Measurements from ENCODE around the gene CHST8.

CHST8 gene

DNA sequence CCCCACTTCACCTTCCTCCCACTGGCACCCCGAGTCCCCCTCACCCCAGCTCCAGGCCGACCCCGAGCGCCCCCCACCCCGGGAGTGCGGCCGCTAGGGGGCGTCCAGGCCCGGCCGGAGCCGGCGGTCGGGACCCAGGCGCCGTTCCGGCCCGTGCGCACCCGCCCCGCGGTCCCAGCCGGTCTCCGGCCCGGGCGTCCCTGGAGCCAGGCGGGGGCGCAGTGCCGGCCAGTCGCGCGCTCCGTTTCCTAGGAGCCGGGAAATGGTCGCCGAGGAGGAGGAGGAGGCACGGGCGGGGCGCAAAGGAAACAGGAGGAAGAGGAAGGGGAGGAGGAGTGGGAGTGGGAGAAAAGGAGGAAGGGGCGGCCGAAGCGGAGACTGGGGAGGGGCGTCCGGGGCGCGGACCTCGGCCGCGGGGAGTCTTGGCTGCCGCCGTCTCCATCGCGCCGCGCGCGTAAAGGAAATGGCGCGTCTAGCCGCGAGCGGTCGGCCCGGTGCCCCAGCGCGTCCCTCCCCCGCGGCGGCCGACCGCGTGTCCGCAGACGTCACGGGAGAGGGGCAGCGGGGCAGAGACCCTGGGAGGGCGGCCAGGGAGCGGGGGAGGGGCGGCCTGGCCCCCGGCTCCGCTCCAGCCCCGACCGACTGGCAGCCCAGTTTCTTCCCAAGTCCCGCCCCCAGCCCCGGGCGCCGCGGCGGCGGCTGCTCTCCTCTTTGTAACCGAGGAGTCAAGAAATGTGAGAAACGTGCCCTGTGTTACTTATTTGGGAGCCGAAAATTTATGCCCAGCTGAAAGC lies 173.8 kb downstream of the CHST8 start:
- in situ Hi-C loops (cut with MboI; ENCODE audit: low sequenced_read_pairs, unreplicated experiment) = no loop called here
- TF ChIP-seq, protein P1, sequence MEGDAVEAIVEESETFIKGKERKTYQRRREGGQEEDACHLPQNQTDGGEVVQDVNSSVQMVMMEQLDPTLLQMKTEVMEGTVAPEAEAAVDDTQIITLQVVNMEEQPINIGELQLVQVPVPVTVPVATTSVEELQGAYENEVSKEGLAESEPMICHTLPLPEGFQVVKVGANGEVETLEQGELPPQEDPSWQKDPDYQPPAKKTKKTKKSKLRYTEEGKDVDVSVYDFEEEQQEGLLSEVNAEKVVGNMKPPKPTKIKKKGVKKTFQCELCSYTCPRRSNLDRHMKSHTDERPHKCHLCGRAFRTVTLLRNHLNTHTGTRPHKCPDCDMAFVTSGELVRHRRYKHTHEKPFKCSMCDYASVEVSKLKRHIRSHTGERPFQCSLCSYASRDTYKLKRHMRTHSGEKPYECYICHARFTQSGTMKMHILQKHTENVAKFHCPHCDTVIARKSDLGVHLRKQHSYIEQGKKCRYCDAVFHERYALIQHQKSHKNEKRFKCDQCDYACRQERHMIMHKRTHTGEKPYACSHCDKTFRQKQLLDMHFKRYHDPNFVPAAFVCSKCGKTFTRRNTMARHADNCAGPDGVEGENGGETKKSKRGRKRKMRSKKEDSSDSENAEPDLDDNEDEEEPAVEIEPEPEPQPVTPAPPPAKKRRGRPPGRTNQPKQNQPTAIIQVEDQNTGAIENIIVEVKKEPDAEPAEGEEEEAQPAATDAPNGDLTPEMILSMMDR (IDR thresholded peaks at IDR 0.05; ENCODE audit: borderline replicate concordance, control extremely low read depth, extremely low read depth, insufficient read depth, missing control alignments) = peak; percentile 39
- peak; percentile 82 for DNase-seq (ENCODE audit: low spot score)

DNA sequence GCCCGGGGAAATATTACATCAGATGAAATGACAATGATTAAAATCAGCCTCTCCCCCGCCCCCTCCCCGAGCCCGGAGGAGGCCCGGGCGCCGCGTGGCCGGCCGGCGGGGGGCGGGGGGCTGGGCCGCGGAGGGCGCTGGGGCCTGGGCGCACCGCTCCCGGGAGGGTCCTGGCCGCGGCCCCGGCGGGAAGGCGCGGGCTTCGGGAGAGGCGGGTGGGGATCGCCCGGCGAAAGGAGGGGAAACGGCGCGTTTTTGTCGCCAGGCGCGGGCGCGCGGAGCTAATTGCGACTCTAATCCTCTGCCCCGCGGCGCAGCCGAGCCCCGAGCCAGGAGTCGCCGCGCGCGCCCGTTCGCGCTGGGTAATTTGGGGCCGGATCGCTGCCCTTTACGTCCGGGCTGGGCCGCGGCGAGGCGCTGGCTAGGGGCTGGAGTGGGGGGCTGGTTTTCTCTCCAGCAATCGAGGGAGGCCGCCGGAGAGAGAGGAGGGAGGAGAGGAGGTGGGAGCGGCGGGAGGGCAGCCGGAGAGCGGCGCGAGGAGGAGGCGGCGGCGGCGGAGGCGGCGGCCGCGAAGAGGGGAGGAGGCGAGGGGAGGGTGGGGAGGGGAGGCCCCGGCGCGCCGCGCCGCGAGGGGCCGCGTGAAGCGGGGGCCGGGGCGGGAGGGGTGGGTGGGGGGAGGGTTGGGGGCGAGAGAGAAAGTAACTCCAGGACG lies 174.6 kb downstream of the CHST8 start, which contains the start of gene KCTD15:
TSS of gene KCTD15 (plus strand) at position 707 of the 712 bp plus-strand sequence. CDS start 3,585 bp downstream, outside the sequence.
- in situ Hi-C loops (cut with MboI; ENCODE audit: low sequenced_read_pairs, unreplicated experiment) = no loop called here
- no peak for DNase-seq (ENCODE audit: low spot score)

DNA sequence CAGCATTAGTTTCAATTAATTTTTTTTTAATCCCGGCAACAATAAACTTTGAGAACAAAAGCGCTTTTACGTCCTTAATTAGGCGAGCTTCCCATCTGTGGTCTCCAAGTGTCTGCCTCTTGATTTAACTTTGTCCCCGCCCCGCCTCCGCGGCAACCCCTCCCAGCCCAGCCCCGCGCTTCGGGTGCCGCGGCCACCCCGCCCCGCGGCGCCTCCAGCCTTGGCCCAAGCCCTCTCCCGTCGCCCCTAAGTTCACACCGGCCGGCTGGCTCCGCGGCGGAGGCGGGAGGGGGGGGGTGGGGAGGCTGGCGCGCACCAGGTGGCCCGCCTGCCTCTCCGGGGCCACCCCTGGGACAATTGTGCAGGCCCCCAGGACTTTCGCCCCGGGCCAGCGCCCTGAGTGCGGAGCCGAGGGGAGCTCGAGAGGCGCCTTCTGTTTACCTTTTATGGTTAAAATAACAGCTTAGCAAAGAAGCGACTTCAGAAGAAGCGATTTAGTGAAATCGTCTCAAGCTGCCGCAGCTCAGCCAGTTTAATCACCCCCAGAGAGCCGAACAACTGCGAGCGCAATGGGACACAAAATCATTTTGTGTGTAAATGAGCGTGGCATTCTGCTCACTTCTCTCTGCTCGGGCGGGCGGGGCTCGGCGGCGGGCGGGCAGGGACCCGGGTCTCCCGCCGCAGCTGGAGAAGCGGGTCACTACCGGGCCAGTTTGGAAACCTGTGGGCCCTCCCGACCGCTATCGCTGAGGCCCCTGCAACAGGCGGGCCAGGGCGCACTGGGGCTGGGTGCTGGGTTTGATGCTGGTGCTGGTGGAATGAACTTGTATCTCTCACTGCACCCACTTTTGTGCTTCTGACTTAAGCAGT lies 176.3 kb downstream of the CHST8 start:
- in situ Hi-C loops (cut with MboI; ENCODE audit: low sequenced_read_pairs, unreplicated experiment) = no loop called here
- TF ChIP-seq, protein P1 (IDR thresholded peaks at IDR 0.05; ENCODE audit: borderline replicate concordance, control extremely low read depth, extremely low read depth, insufficient read depth, missing control alignments) = no peak
- no peak for DNase-seq (ENCODE audit: low spot score)

More for the DNA sequence above, 174.6 kb downstream of the CHST8 start, which contains the start of gene KCTD15:
- TF ChIP-seq, protein P1 (IDR thresholded peaks at IDR 0.05; ENCODE audit: borderline replicate concordance, control extremely low read depth, extremely low read depth, insufficient read depth, missing control alignments) = no peak

DNA sequence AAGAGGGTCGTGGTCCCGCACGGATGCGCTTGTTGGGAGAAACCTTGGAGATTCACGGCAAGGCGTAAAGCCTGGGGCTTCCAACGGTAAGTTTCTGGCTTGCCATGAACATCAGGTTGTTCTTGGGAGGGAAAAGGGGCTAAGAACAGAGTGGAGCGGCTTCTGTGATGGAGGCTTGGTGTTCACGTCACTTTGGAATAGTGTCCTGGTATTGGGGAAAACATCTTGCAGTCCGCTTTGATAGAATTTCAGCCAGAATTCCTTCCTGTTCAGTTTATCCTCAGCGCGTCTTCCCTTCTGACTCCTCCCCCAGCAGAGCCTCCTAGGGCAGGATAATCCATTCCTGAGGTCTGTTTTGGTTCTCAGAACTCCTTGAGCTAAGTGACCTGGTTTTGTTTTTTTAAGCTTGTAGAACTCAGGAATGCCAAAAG lies 176.9 kb downstream of the CHST8 start:
- in situ Hi-C loops (cut with MboI; ENCODE audit: low sequenced_read_pairs, unreplicated experiment) = no loop called here
- TF ChIP-seq, protein P1 (IDR thresholded peaks at IDR 0.05; ENCODE audit: borderline replicate concordance, control extremely low read depth, extremely low read depth, insufficient read depth, missing control alignments) = no peak
- no peak for DNase-seq (ENCODE audit: low spot score)

DNA sequence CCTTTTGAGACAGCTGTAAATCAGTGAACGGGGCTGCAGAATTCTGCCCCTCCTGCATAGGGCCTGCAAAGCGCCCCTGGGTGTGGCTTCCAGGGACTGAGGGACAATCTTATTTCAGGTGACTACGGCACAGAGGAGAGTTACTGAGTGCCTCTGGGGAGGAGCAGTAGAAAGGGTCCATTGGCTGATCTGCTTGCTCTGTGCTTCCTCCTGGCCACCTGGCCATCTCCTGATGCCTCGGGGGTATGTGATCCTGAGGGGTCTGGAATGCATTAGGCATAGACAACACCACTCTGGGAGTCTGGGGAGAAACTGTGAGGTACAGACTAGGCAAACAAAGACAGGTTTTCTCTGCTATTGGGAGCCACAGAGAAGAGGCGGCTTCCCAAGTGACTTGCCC lies 177.7 kb downstream of the CHST8 start:
- in situ Hi-C loops (cut with MboI; ENCODE audit: low sequenced_read_pairs, unreplicated experiment) = no loop called here
- TF ChIP-seq, protein P1 (IDR thresholded peaks at IDR 0.05; ENCODE audit: borderline replicate concordance, control extremely low read depth, extremely low read depth, insufficient read depth, missing control alignments) = no peak
- no peak for DNase-seq (ENCODE audit: low spot score)

Measured in GM13976 (cell line).